HL-60 (cell line): ENCODE measurements around the gene CSH1.

ENCODE experiments used
- CTCF ChIP-seq: IDR thresholded peaks from one replicate; pipeline ENCODE4 v1.5.1; 2011; ENCODE audit warnings: low read length, control low read depth, inconsistent platforms; ENCODE audit not compliant: insufficient read depth
- GABPA ChIP-seq: IDR thresholded peaks from 2 replicates; pipeline ENCODE4 v1.6.1; 2012; ENCODE audit warnings: low read depth
- POLR2AphosphoS5 ChIP-seq: IDR thresholded peaks from 2 replicates; pipeline ENCODE4 v1.6.1; 2012; ENCODE audit warnings: low read depth
- SPI1 ChIP-seq: IDR thresholded peaks from 2 replicates; pipeline ENCODE4 v1.6.1; 2012; ENCODE audit warnings: low read depth, mild to moderate bottlenecking, borderline replicate concordance
- TF ChIP-seq, protein P1 (sequence below): IDR thresholded peaks from 2 replicates; pipeline ENCODE4 v1.6.1; 2012; ENCODE audit warnings: low read depth; ENCODE audit not compliant: insufficient replicate concordance

GRCh38 chr17:63926164-63926563, 29.8 kb upstream of the CSH1 start:
- TF ChIP-seq CTCF (no peak), POLR2AphosphoS5 (no peak), GABPA (no peak), SPI1 (no peak)
- TF ChIP-seq, protein P1, sequence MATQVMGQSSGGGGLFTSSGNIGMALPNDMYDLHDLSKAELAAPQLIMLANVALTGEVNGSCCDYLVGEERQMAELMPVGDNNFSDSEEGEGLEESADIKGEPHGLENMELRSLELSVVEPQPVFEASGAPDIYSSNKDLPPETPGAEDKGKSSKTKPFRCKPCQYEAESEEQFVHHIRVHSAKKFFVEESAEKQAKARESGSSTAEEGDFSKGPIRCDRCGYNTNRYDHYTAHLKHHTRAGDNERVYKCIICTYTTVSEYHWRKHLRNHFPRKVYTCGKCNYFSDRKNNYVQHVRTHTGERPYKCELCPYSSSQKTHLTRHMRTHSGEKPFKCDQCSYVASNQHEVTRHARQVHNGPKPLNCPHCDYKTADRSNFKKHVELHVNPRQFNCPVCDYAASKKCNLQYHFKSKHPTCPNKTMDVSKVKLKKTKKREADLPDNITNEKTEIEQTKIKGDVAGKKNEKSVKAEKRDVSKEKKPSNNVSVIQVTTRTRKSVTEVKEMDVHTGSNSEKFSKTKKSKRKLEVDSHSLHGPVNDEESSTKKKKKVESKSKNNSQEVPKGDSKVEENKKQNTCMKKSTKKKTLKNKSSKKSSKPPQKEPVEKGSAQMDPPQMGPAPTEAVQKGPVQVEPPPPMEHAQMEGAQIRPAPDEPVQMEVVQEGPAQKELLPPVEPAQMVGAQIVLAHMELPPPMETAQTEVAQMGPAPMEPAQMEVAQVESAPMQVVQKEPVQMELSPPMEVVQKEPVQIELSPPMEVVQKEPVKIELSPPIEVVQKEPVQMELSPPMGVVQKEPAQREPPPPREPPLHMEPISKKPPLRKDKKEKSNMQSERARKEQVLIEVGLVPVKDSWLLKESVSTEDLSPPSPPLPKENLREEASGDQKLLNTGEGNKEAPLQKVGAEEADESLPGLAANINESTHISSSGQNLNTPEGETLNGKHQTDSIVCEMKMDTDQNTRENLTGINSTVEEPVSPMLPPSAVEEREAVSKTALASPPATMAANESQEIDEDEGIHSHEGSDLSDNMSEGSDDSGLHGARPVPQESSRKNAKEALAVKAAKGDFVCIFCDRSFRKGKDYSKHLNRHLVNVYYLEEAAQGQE = no peak
